Measurements from ENCODE around the gene SFT2D3. TPM values are rescaled to one million over a fixed set of nuclear protein-coding genes. Genes with fewer than 3 reads are reported as not detected.

SFT2D3 gene
- total RNA-seq, 1 donor from 2014 or later, result 7.2 TPM

DNA sequence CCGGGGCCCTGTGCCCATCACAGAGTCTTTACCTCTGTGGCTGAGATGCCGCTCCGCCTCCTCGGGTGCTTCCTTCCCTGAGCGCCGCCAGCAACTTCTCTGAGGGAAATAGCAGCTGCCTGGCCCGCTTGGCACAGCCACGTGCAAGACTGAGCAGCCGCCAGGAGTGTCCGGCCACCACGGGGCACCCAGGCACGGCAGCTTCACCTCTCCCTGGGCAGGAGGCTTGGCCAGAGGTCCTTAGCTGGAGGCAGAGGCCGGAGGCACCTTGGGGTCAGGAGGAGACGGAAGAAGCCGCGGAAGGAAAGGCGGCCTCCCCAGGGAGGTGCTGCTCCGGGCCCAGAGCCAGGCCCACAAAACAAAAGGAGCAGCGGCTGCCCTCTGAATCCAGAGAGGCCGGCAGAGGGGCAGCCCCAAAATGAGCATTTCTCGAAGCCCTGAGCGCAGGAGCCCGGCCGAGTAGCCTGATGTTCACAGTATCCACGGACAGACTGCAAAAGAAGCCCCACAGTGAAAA lies 20.0 kb upstream of the SFT2D3 start:
- DNase-seq (ENCODE audit: low spot score), result no peak

- no peak for DNase-seq (ENCODE audit: low spot score)
Measured at GRCh38 chr2:127681976-127682857, 19.1 kb upstream of the SFT2D3 start.

DNA sequence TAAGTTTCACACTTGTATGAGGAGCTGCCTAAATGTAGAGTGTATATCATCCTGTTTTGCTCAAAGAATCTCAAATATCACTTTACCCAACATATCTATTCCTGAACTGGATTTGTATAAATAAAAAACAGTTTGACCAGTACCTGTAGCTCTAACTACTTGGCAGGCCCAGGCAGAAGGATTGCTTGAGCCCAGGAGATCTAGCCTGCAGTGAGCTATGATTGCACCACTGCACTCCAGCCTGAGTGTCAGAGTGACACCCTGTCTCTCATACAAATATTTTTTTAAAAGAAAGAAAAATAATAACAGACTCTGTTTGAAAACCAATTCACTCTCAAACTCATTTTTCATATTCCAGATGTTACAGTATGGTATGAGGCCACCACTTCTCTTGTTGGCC lies 18.2 kb upstream of the SFT2D3 start:
- DNase-seq (ENCODE audit: low spot score), result no peak

DNA sequence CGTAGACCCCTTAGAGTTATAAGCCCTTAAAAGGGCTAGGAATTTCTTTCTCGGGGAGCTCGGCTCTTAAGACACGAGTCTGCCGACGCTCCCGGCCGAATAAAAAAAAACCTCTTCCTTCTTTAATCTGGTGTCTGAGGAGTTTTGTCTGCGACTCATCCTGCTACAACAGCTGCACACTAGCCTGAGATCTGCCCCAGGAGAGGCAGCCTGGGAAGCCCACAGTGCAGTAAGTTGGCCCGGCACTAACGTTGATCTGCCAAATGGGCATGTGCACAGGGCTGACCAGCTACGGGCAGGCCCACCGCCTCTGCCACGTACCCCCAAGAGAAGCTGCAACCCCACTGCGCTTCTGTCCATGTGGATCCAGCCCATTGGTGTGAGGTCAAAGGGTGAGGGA lies 17.5 kb upstream of the SFT2D3 start:
- no peak for DNase-seq (ENCODE audit: low spot score)

- DNase-seq (ENCODE audit: low spot score), result no peak
Measured at GRCh38 chr2:127685410-127686080, 15.8 kb upstream of the SFT2D3 start.

- no peak for DNase-seq (ENCODE audit: low spot score)
Measured at GRCh38 chr2:127688405-127688804, 12.9 kb upstream of the SFT2D3 start.

DNA sequence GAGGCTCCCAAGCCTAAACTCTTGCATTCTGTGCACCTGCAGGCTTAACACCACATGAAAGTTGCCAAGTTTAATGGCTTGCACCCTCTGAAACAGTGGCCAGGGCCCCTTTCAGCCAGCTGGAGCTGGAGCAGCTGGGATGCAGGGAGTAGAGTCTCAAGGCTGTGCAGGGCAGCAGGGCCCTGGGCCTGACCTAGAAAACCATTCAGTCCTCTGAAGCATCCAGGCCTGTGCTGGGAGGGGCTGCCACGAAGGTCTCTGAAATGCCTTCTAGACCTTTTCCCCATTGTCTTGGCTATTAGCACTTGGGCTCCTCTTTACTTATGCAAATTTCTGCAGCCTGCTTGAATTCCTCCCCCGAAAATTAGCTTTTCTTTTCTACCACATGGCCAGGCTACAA lies 10.6 kb upstream of the SFT2D3 start:
- DNase-seq (ENCODE audit: low spot score), result no peak

GRCh38 chr2:127694986-127695385 lies 6.3 kb upstream of the SFT2D3 start:
- no peak for DNase-seq (ENCODE audit: low spot score)

- peak; percentile 61 for DNase-seq (ENCODE audit: low spot score)
Measured at GRCh38 chr2:127695491-127696472, 5.5 kb upstream of the SFT2D3 start.

GRCh38 chr2:127697482-127698180 lies 3.7 kb upstream of the SFT2D3 start:
- DNase-seq (ENCODE audit: low spot score), result no peak

GRCh38 chr2:127698553-127699355 lies 2.5 kb upstream of the SFT2D3 start:
- DNase-seq (ENCODE audit: low spot score), result no peak

DNA sequence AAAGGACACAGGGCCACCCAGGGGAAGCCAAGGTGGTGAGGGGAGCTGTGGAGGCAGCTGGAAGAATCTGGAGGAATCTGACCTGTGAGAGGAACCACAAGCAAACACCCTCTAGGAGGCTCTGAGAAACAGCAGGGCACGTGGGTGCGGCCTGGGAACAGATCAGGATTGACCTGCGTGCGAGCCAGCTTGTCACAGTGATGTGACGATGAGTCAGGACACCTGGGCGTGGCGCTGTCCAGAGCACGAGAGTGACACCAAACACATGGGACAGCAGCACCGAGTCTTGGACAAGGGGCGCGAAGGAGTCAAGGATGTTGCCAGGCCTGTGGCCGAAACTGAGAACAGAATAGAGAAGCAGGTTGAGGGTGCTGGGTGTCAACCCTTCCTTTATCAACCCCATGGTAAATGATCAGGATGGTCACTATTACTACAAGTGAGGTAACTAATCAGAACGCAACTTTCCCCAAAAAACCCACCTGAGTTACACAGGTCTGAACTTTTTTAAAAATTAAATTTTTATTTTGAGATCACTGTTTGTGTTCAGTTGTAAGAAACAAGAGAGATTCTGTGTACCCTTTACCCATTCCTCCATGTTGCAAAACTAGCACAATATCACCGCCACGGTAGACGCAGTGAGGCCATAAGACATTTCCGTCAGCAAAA lies 637 bp upstream of the SFT2D3 start:
- DNase-seq (ENCODE audit: low spot score), result peak; percentile 87

- peak; percentile 76 for DNase-seq (ENCODE audit: low spot score)
Measured at GRCh38 chr2:127701651-127702394, 526 bp downstream of the SFT2D3 start.

GRCh38 chr2:127702395-127703009 lies 1.2 kb downstream of the SFT2D3 start:
- DNase-seq (ENCODE audit: low spot score), result no peak

DNA sequence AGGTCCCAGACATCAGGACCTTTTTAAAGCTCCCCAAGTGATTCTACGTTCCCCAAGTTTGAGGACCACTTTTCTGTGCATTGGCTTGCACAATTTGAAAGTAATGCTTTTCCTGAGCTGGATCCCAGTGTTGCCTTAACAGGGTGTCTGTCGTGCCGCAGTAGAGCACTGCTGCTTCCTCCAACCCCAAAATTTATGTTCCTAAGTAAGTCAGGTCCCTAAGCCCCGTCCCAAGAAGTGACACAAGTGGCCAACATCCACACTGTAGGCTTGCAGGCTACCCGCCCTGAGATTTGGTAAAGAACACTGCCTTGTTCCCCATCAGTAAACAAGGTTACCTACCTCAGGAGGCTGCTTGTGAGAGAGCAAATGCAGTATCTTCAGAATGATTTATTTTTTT lies 2.0 kb downstream of the SFT2D3 start:
- DNase-seq (ENCODE audit: low spot score), result no peak

DNA sequence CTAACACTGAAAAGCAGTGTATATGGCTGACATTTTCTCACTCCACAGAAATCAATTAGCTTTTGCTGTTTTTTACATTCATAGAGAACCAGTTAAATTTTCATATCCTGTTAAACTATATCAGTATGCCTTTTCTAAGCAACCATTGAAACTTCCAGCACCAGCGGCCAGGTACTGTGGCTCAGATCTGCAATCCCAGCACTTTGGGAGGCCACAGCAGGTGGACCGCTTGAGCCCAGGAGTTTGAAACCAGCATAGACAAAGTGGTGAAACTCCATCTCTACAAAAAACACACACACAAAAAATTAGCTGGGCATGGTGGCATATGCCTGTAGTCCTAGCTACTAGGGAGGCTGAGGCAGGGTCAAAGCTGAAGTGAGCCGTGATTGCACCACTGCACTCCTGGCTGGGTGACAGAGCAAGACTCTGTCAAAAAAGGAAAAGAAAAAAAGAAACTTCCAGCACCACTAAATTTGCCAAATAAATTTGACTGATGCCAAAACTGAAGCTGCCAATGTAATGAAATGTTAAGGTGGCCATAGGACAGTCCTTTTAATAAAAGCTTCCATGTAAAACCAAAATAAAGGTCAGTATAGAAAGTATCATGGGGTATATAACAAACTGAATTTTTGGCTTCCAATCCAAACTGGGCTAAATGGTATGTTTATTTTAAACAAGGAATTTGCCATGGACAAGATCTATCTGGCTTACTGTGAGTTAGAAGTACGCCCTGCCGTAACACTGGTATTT lies 3.5 kb downstream of the SFT2D3 start:
- DNase-seq (ENCODE audit: low spot score), result no peak

DNA sequence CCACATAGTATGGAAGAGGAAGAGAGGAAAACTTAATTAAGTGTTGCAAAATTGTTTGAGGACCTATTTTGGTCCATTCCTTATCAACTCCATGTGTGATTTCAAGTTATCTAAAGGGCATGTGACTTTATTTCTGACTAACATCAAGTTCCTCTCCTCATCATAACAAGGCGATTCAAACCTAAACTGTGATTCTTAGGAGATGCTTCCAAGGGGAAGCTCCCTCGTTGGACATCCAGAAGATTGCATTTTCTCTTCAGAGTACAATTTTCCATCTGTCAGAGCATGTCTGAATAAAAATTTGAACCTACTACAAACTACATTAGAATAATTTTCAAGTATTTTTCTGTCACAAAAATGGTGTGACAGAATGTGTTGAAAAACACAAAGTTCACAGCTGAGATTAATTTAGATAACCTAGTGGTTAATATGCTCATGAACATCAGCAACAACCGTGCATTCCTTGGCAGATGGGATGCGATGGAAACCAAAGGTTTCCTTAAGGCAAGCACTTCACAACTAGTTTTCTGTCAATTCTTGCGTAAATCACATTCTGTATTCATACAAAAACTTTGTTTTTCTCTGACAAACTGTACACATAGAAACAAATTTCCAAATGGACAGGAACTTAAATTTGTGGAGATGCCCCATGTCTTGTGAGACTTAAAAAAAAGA lies 4.2 kb downstream of the SFT2D3 start:
- no peak for DNase-seq (ENCODE audit: low spot score)

All from mucosa of gallbladder (tissue), 1 donor.